ENCODE data around the gene CKLF.
A peak's percentile ranks its signal among the peaks of the same experiment; 100 is the strongest.
"Not testable (repeated sequence)": the region's sequence is repeated elsewhere in the genome, so short reads cannot be mapped to it uniquely, and the experiment has no call there.

Gene CKLF

GRCh38 chr16:66587881-66588600, 35.7 kb downstream of the CKLF start:
- DNase-seq (ENCODE audit: low read depth, low spot score): no peak
- H3K4me3 ChIP-seq (ENCODE audit: low read length): no peak overlapping the region

GRCh38 chr16:66588981-66589713, 36.8 kb downstream of the CKLF start:
- H3K4me3 ChIP-seq (ENCODE audit: low read length): no peak overlapping the region
- DNase-seq (ENCODE audit: low read depth, low spot score): peak; percentile 54

- DNase-seq (ENCODE audit: low read depth, low spot score): peak; percentile 57
- H3K4me3 ChIP-seq (ENCODE audit: low read length): peak overlapping the region; percentile 6
Observed at GRCh38 chr16:66590322-66590721, 37.9 kb downstream of the CKLF start.

- no peak overlapping the region for H3K4me3 ChIP-seq (ENCODE audit: low read length)
- no peak for DNase-seq (ENCODE audit: low read depth, low spot score)
Observed at GRCh38 chr16:66591018-66591417, 38.6 kb downstream of the CKLF start.

GRCh38 chr16:66592241-66592640, 39.9 kb downstream of the CKLF start:
- no peak overlapping the region for H3K4me3 ChIP-seq (ENCODE audit: low read length)

GRCh38 chr16:66592814-66593213, 40.4 kb downstream of the CKLF start:
- no peak overlapping the region for H3K4me3 ChIP-seq (ENCODE audit: low read length)
- DNase-seq (ENCODE audit: low read depth, low spot score): no peak

More at GRCh38 chr16:66592241-66592640, 39.9 kb downstream of the CKLF start:
- DNase-seq (ENCODE audit: low read depth, low spot score): no peak

GRCh38 chr16:66594739-66595138, 42.4 kb downstream of the CKLF start:
- no peak overlapping the region for H3K4me3 ChIP-seq (ENCODE audit: low read length)
- DNase-seq (ENCODE audit: low read depth, low spot score): no peak

GRCh38 chr16:66596559-66596958, 44.2 kb downstream of the CKLF start:
- H3K4me3 ChIP-seq (ENCODE audit: low read length); DNase-seq (ENCODE audit: low read depth, low spot score): not testable (repeated sequence)

- H3K4me3 ChIP-seq (ENCODE audit: low read length): no peak overlapping the region
- DNase-seq (ENCODE audit: low read depth, low spot score): no peak
Observed at GRCh38 chr16:66596986-66597848, 44.8 kb downstream of the CKLF start.

GRCh38 chr16:66598111-66598510, 45.7 kb downstream of the CKLF start:
- DNase-seq (ENCODE audit: low read depth, low spot score): no peak
- no peak overlapping the region for H3K4me3 ChIP-seq (ENCODE audit: low read length)

- H3K4me3 ChIP-seq (ENCODE audit: low read length): no peak overlapping the region
- peak; percentile 75 for DNase-seq (ENCODE audit: low read depth, low spot score)
Observed at GRCh38 chr16:66599726-66600125, 47.4 kb downstream of the CKLF start.

- no peak overlapping the region for H3K4me3 ChIP-seq (ENCODE audit: low read length)
- DNase-seq (ENCODE audit: low read depth, low spot score): no peak
Observed at GRCh38 chr16:66600477-66600876, 48.1 kb downstream of the CKLF start.

GRCh38 chr16:66601471-66601870, 49.1 kb downstream of the CKLF start:
- H3K4me3 ChIP-seq (ENCODE audit: low read length): no peak overlapping the region
- DNase-seq (ENCODE audit: low read depth, low spot score): no peak

- H3K4me3 ChIP-seq (ENCODE audit: low read length): peak overlapping the region; percentile 78
- peak; percentile 87 for DNase-seq (ENCODE audit: low read depth, low spot score)
Observed at GRCh38 chr16:66603537-66604375, 51.4 kb downstream of the CKLF start.

GRCh38 chr16:66604376-66605176, 52.2 kb downstream of the CKLF start, which contains the start of gene CMTM3:
Gene CMTM3 (plus strand): TSS chr16:66604704. CDS start chr16:66604806, 102 bp downstream.
- peak within 1 kb of the TSS; percentile 78 for H3K4me3 ChIP-seq (ENCODE audit: low read length)
- DNase-seq (ENCODE audit: low read depth, low spot score): peak; percentile 54

GRCh38 chr16:66605177-66605978, 53.0 kb downstream of the CKLF start:
- DNase-seq (ENCODE audit: low read depth, low spot score): no peak
- H3K4me3 ChIP-seq (ENCODE audit: low read length): peak overlapping the region; percentile 78

Data from Jurkat, Clone E6-1 (cell line).